Sigmoid colon (tissue), 7 donors: Measurements from ENCODE around the gene SLC7A14. TPM values are rescaled to one million over a fixed set of nuclear protein-coding genes. Genes with fewer than 3 reads are reported as not detected.

ENCODE experiments used
- DNase-seq: peaks from one replicate; pipeline ENCODE4 v3.0.0-alpha.2; 2019
- H3K27ac ChIP-seq, 4 donors: fragments of 200-600 bp; sonication (generic); one replicate each; pipeline ENCODE4 v1.5.1; 2016 to 2019; ENCODE audit warnings: mild to moderate bottlenecking in 1 of 4
- H3K27me3 ChIP-seq, 3 donors: fragments of 200-600 bp; sonication (generic); one replicate each; pipeline ENCODE4 v1.5.1; 2019; ENCODE audit warnings: mild to moderate bottlenecking in 1 of 3
- H3K36me3 ChIP-seq, 4 donors: fragments of 200-600 bp; sonication (generic); one replicate each; pipeline ENCODE4 v1.5.1; 2016 to 2019
- H3K4me1 ChIP-seq, 4 donors: fragments of 200-600 bp; sonication (generic); one replicate each; pipeline ENCODE4 v1.5.1; 2017 to 2019
- H3K4me3 ChIP-seq, 4 donors: fragments of 200-600 bp; sonication (generic); one replicate each; pipeline ENCODE4 v1.5.1; 2017 to 2019; ENCODE audit warnings: mild to moderate bottlenecking in 2 of 4, moderate library complexity in 1 of 4
- H3K9me3 ChIP-seq, 4 donors: fragments of 200-600 bp in 3 of 4; sonication (generic) in 3 of 4; one replicate each; pipeline versions ENCODE4 v1.5.1 to v1.6.1; 2013 to 2019
- EP300 ChIP-seq, 4 donors: sonication (generic); formaldehyde crosslinking; IDR thresholded peaks; one replicate each; pipeline ENCODE4 v1.6.1; 2017; ENCODE audit warnings: antibody characterized with exemption in 4 of 4
- POLR2A ChIP-seq, 2 donors: fragments of 450-650 bp; IDR thresholded peaks; one replicate each; pipeline ENCODE4 v1.6.1; 2016; ENCODE audit warnings: antibody characterized with exemption in 2 of 2, mild to moderate bottlenecking in 2 of 2, moderate library complexity in 2 of 2
- POLR2AphosphoS5 ChIP-seq, 4 donors: sonication (generic); formaldehyde crosslinking; IDR thresholded peaks; one replicate each; pipeline ENCODE4 v1.6.1; 2017; ENCODE audit warnings: antibody characterized with exemption in 4 of 4
- WGBS, 2 donors: extraction: QIAGEN DNeasy Blood & Tissue Kit; methylation state at CpG; one replicate each; pipeline ENCODE4 v1.1.7; 2013; 5-methylcytosine and 5-hydroxymethylcytosine counted together
- intact Hi-C: fragments of 100-400 bp; cut with DNase I; formaldehyde crosslinking; loops from one replicate; pipeline ENCODE4 v1.15.1; 2023
- polyA plus RNA-seq, 3 donors: library from polyadenylated mRNA; stranded (reverse); fragments of 200-250 nt; gene quantifications; one replicate each; pipeline ENCODE4 v1.2.3, GENCODE V29; 2013
- total RNA-seq, 4 donors: library from RNA; depleted of rRNA; stranded (reverse); fragments of >200 nt; gene quantifications; one replicate each; pipeline ENCODE4 v1.1.0, GENCODE V29; 2016
- TF ChIP-seq, protein P1 (sequence below), 4 experiments: fragments of 450-650 bp in 3 of 4; fragments of 200-600 bp in 1 of 4; IDR thresholded peaks; one replicate each; pipeline ENCODE4 v1.5.1; 2016 to 2019; ENCODE audit warnings: antibody characterized with exemption in 4 of 4, mild to moderate bottlenecking in 3 of 4, moderate library complexity in 2 of 4
- donor health status: healthy with polysubstance abuse.
- donor health status: Bipolar disorder and iron deficiency.
- donor health status: healthy.

SLC7A14 gene
- total and polyA plus RNA-seq, 7 donors: 0.79 to 3.9 (median 2.8) TPM; not detected in 2

DNA sequence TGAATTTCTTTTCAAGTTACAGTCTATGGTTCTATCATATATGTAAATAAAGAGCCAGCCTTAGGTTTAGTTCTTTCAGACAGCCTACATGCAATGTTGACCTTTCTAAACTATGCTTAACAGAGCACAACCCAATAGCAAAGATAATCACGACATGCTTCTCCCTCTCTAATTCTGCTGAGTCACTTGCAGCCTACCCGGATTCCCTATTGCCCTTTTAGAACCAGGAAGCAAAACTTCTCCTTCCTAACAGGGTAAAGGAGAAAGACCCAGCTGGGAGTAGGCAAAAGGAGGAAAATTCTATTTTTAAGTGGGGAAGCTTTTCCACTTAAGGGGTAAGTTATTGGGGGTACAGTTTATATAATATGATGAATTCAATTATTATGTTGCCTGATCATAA is 79.3 kb downstream of the SLC7A14 start:
- Histone ChIP-seq H3K36me3 (no peaks in the 10 kb centered on the region), H3K9me3 (no peaks in the 10 kb centered on the region), H3K4me1 (no peaks in the 10 kb centered on the region), H3K4me3 (no peak overlapping the region), H3K27ac (no peak overlapping the region), H3K27me3 (no peaks in the 10 kb centered on the region)
- intact Hi-C loops: no loop called here
- DNase-seq: no peak
- 3 to 11% methylated on average over 2 of the region's 2 CpGs for WGBS, 2 donors
- no peak for TF ChIP-seq EP300 (IDR thresholded peaks at IDR 0.05)
- TF ChIP-seq, protein P1, sequence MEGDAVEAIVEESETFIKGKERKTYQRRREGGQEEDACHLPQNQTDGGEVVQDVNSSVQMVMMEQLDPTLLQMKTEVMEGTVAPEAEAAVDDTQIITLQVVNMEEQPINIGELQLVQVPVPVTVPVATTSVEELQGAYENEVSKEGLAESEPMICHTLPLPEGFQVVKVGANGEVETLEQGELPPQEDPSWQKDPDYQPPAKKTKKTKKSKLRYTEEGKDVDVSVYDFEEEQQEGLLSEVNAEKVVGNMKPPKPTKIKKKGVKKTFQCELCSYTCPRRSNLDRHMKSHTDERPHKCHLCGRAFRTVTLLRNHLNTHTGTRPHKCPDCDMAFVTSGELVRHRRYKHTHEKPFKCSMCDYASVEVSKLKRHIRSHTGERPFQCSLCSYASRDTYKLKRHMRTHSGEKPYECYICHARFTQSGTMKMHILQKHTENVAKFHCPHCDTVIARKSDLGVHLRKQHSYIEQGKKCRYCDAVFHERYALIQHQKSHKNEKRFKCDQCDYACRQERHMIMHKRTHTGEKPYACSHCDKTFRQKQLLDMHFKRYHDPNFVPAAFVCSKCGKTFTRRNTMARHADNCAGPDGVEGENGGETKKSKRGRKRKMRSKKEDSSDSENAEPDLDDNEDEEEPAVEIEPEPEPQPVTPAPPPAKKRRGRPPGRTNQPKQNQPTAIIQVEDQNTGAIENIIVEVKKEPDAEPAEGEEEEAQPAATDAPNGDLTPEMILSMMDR (IDR thresholded peaks at IDR 0.05): no peak
- TF ChIP-seq POLR2AphosphoS5 (IDR thresholded peaks at IDR 0.05): no peak
- TF ChIP-seq POLR2A (IDR thresholded peaks at IDR 0.05): no peak

- 2 to 31% methylated on average over 1 of the region's 1 CpG for WGBS, 2 donors
- no peak for TF ChIP-seq EP300 (IDR thresholded peaks at IDR 0.05)
- no peak for TF ChIP-seq POLR2A (IDR thresholded peaks at IDR 0.05)
- TF ChIP-seq, protein P1 (IDR thresholded peaks at IDR 0.05): no peak
- no peak for TF ChIP-seq POLR2AphosphoS5 (IDR thresholded peaks at IDR 0.05)
- no peaks in the 10 kb centered on the region for H3K36me3 ChIP-seq
- peak; percentile 74 for DNase-seq
- no peak overlapping the region for H3K27ac ChIP-seq
- H3K9me3 ChIP-seq: no peaks in the 10 kb centered on the region
- H3K27me3 ChIP-seq: no peaks in the 10 kb centered on the region
- intact Hi-C loops: no loop called here
- H3K4me1 ChIP-seq: no peaks in the 10 kb centered on the region
- H3K4me3 ChIP-seq: no peak overlapping the region
Observed at GRCh38 chr3:170502297-170502696, 83.6 kb downstream of the SLC7A14 start.

DNA sequence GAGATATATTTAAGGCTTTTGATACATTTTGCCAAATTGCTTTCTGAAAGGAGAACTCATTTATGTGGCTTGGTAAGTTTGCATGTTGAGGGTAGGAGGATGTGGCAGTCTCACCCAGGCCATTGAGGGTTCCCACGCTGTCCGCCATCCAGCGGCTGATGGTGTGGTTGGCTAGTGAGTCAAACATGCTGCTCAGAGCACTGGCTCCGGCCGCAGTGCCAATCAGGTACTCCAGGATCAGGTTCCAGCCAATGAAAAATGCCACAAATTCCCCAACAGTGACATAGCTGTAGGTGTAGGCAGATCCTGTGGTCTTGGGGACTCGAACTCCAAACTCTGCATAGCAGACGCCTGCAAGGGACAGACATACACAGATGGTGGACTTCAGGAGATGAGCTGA is 84.9 kb downstream of the SLC7A14 start:
- Histone ChIP-seq H3K27me3 (no peaks in the 10 kb centered on the region), H3K27ac (no peak overlapping the region), H3K9me3 (no peaks in the 10 kb centered on the region), H3K36me3 (no peaks in the 10 kb centered on the region), H3K4me1 (no peaks in the 10 kb centered on the region), H3K4me3 (no peak overlapping the region)
- DNase-seq: no peak
- no peak for TF ChIP-seq EP300 (IDR thresholded peaks at IDR 0.05)
- intact Hi-C loops: no loop called here
- 88 to 92% methylated on average over 7 of the region's 7 CpGs for WGBS, 2 donors

DNA sequence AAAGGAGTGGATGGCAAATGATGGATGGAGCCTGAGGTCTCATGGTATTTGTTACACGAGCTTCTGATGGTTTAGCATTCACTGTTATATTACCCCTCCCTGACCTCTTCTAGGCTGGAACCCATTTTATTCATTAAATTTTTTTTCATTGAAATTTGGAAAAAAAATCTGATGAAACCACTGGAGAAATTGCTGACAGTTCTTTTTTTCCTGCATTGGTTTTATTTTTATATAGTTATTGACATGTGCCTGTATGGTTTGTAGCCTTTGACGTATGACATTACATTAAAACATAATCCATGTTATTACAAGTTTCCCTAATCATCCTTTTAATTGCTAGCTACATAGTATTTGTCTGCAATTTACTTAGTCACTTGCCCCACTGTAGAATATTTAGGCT is 85.4 kb downstream of the SLC7A14 start:
- DNase-seq: no peak
- Histone ChIP-seq H3K36me3 (no peaks in the 10 kb centered on the region), H3K27ac (no peak overlapping the region), H3K9me3 (no peaks in the 10 kb centered on the region), H3K4me3 (no peak overlapping the region), H3K4me1 (no peaks in the 10 kb centered on the region), H3K27me3 (no peaks in the 10 kb centered on the region)
- no peak for TF ChIP-seq POLR2AphosphoS5 (IDR thresholded peaks at IDR 0.05)
- TF ChIP-seq POLR2A (IDR thresholded peaks at IDR 0.05): no peak
- intact Hi-C loops: no loop called here
- WGBS, 2 donors: 93 to 96% methylated on average over 2 of the region's 2 CpGs

GRCh38 chr3:170499562-170500156 is 86.2 kb downstream of the SLC7A14 start:
- no peaks in the 10 kb centered on the region for H3K4me1 ChIP-seq
- H3K27me3 ChIP-seq: no peaks in the 10 kb centered on the region
- WGBS, 2 donors: 32 to 46% methylated on average over 3 of the region's 3 CpGs
- no peak for DNase-seq
- H3K4me3 ChIP-seq: no peak overlapping the region
- TF ChIP-seq, protein P1 (IDR thresholded peaks at IDR 0.05): no peak
- no peak for TF ChIP-seq POLR2AphosphoS5 (IDR thresholded peaks at IDR 0.05)
- no peak for TF ChIP-seq POLR2A (IDR thresholded peaks at IDR 0.05)
- TF ChIP-seq EP300 (IDR thresholded peaks at IDR 0.05): no peak
- no peak overlapping the region for H3K27ac ChIP-seq
- intact Hi-C loops: no loop called here
- H3K36me3 ChIP-seq: no peaks in the 10 kb centered on the region
- H3K9me3 ChIP-seq: no peaks in the 10 kb centered on the region
